Keratinocyte (primary cell): Measurements from ENCODE around the gene FAM117A. TPM values are rescaled to one million over a fixed set of nuclear protein-coding genes. Genes with fewer than 3 reads are reported as not detected.

Source experiments
- DNase-seq: peaks from one replicate; pipeline ENCODE4 v3.0.0-alpha.2; 2011; ENCODE audit warnings: low read depth, missing footprints, low spot score
- FAIRE-seq: peaks from 2 replicates; lab custom pipeline; 2011; peaks lifted over from hg19 to GRCh38; lab: Jason Lieb, UNC
- H2AFZ ChIP-seq: 2 replicates; pipeline ENCODE4 v1.6.0; 2012; ENCODE audit warnings: low read length, control low read depth, inconsistent platforms; ENCODE audit not compliant: control insufficient read depth
- H3K27ac ChIP-seq: 2 replicates; pipeline ENCODE4 v1.5.1; 2011; ENCODE audit warnings: low read length; ENCODE audit not compliant: control insufficient read depth, insufficient read depth
- H3K27me3 ChIP-seq: 3 replicates; pipeline ENCODE4 v1.6.0; 2011; ENCODE audit warnings: low read length; ENCODE audit not compliant: control insufficient read depth, insufficient read depth; ENCODE audit errors: extremely low read depth
- H3K36me3 ChIP-seq, 2 experiments: 2 replicates in 1 of 2; 3 replicates in 1 of 2; pipeline ENCODE4 v1.5.1; 2011; ENCODE audit warnings: low read length in 2 of 2, mild to moderate bottlenecking in 1 of 2; ENCODE audit not compliant: control insufficient read depth in 2 of 2, insufficient read depth in 2 of 2; ENCODE audit errors: extremely low read depth in 1 of 2
- H3K4me1 ChIP-seq: 3 replicates; pipeline ENCODE4 v1.5.1; 2011; ENCODE audit warnings: low read length; ENCODE audit not compliant: control insufficient read depth, insufficient read depth; ENCODE audit errors: extremely low read depth
- H3K4me2 ChIP-seq: 3 replicates; pipeline ENCODE4 v1.6.0; 2011; ENCODE audit warnings: low read depth, low read length; ENCODE audit not compliant: control insufficient read depth, insufficient read depth; ENCODE audit errors: extremely low read depth
- H3K4me3 ChIP-seq, 3 experiments: fragments of 200-600 bp in 1 of 3; sonication (generic) in 1 of 3; 2 replicates in 2 of 3; 3 replicates in 1 of 3; pipeline ENCODE4 v1.5.1; 2011 to 2016; ENCODE audit warnings: low read length in 3 of 3, mild to moderate bottlenecking in 3 of 3, control low read depth in 2 of 3, inconsistent platforms in 1 of 3, low read depth in 1 of 3, mixed read lengths in 1 of 3, mixed run types in 1 of 3, moderate library complexity in 1 of 3; ENCODE audit not compliant: control insufficient read depth in 2 of 3, insufficient read depth in 2 of 3; ENCODE audit errors: extremely low read depth in 1 of 3
- H3K79me2 ChIP-seq: 2 replicates; pipeline ENCODE4 v1.6.0; 2012; ENCODE audit warnings: low read length; ENCODE audit not compliant: control insufficient read depth, insufficient read depth
- H3K9ac ChIP-seq: 3 replicates; pipeline ENCODE4 v1.6.0; 2011; ENCODE audit warnings: low read length; ENCODE audit not compliant: control insufficient read depth, insufficient read depth; ENCODE audit errors: extremely low read depth
- H3K9me1 ChIP-seq: 3 replicates; pipeline ENCODE4 v1.6.0; 2011; ENCODE audit warnings: low read length; ENCODE audit not compliant: control insufficient read depth, insufficient read depth; ENCODE audit errors: extremely low read depth
- H3K9me3 ChIP-seq: 2 replicates; pipeline ENCODE4 v1.5.1; 2012; ENCODE audit warnings: low read depth, low read length; ENCODE audit not compliant: control insufficient read depth
- H4K20me1 ChIP-seq: 3 replicates; pipeline ENCODE4 v1.6.0; 2011; ENCODE audit warnings: low read length; ENCODE audit not compliant: control insufficient read depth, insufficient read depth; ENCODE audit errors: extremely low read depth
- CTCF ChIP-seq, 3 experiments: IDR thresholded peaks in 1 of 3; conservative IDR thresholded peaks in 1 of 3; optimal IDR thresholded peaks in 1 of 3; 2 replicates in 2 of 3; 3 replicates in 1 of 3; pipeline versions ENCODE3 to v1.5.1; 2011; ENCODE audit warnings: low read length in 3 of 3, mild to moderate bottlenecking in 3 of 3, moderate library complexity in 2 of 3, control low read depth in 1 of 3, inconsistent platforms in 1 of 3; ENCODE audit not compliant: insufficient read depth in 2 of 3; ENCODE audit errors: extremely low read depth in 1 of 3
- EZH2 ChIP-seq: IDR thresholded peaks from one replicate; pipeline ENCODE4 v1.6.1; 2012; ENCODE audit warnings: inconsistent platforms, mild to moderate bottlenecking, low read length, moderate library complexity
- dilution Hi-C: fragments of 300-500 bp; cut with MboI; formaldehyde crosslinking; loops from one replicate; pipeline ENCODE4 v1.7.0; 2020; ENCODE audit warnings: low sequenced_read_pairs; ENCODE audit not compliant: extremely low pct_ligation_motif_present
- polyA plus RNA-seq, 5 experiments: library from polyadenylated mRNA; depleted of rRNA in 3 of 5; stranded (reverse) in 3 of 5; stranded (forward) in 1 of 5; unstranded in 1 of 5; fragments of >200 nt; gene quantifications; 1 replicate in 1 of 5; 2 replicates in 3 of 5; 3 replicates in 1 of 5; pipeline versions ENCODE4 v1.2.1 to v1.2.3, GENCODE V29; 2011 to 2012; ENCODE audit warnings: missing spikeins in 2 of 5, low read depth in 1 of 5, low replicate concordance in 1 of 5

Gene FAM117A
- polyA plus RNA-seq, 1 donor (not counting 4 experiments of a cell fraction or from before 2014, with no cell fraction given) = 4.7 TPM

- dilution Hi-C loops = no loop called here
- DNase-seq (no peak), FAIRE-seq (no peak)
- no peaks in the 10 kb centered on the region for H3K27me3 ChIP-seq
- no peak overlapping the region for H3K4me3 ChIP-seq
- no peaks in the 10 kb centered on the region for H4K20me1 ChIP-seq
- H3K9ac ChIP-seq = no peak overlapping the region
- peaks cover 38% of the 10 kb centered on the region for H3K79me2 ChIP-seq
- no peaks in the 10 kb centered on the region for H3K4me1 ChIP-seq
- no peak overlapping the region for H3K27ac ChIP-seq
- no peaks in the 10 kb centered on the region for H3K9me1 ChIP-seq
- no peak overlapping the region for H3K4me2 ChIP-seq
- no peaks in the 10 kb centered on the region for H3K36me3 ChIP-seq
- TF ChIP-seq CTCF (optimal IDR thresholded peaks at IDR 0.05 in 1 of 3, IDR thresholded peaks at IDR 0.05 in 1 of 3, conservative IDR thresholded peaks at IDR 0.05 in 1 of 3; ENCODE audit: extremely low read depth in 1 of 3, insufficient read depth in 2 of 3, low read length in 3 of 3) (no peak), EZH2 (no peak)
- H3K9me3 ChIP-seq = no peaks in the 10 kb centered on the region
- H2AFZ ChIP-seq = no peak overlapping the region
Measured at GRCh38 chr17:49667854-49668253, 96.1 kb downstream of the FAM117A start.

GRCh38 chr17:49664706-49665211 lies 99.2 kb downstream of the FAM117A start:
- Histone ChIP-seq H3K9me1 (no peaks in the 10 kb centered on the region), H2AFZ (no peak overlapping the region), H3K4me3 (no peak overlapping the region), H3K9me3 (no peaks in the 10 kb centered on the region), H3K4me1 (no peaks in the 10 kb centered on the region), H3K36me3 (no peaks in the 10 kb centered on the region), H3K4me2 (no peak overlapping the region), H3K27me3 (no peaks in the 10 kb centered on the region), H3K9ac (no peak overlapping the region), H4K20me1 (no peaks in the 10 kb centered on the region), H3K27ac (no peak overlapping the region), H3K79me2 (peaks cover 22% of the 10 kb centered on the region)
- no peak for FAIRE-seq
- dilution Hi-C loops = no loop called here
- no peak for TF ChIP-seq EZH2
- TF ChIP-seq CTCF (optimal IDR thresholded peaks at IDR 0.05 in 1 of 3, IDR thresholded peaks at IDR 0.05 in 1 of 3, conservative IDR thresholded peaks at IDR 0.05 in 1 of 3; ENCODE audit: extremely low read depth in 1 of 3, insufficient read depth in 2 of 3, low read length in 3 of 3) = no peak
- DNase-seq = no peak

Other genes with a start within 250 kb of the FAM117A start
- gene NXPH3, start 188.3 kb downstream of the FAM117A start, polyA plus RNA-seq = 0.08 to 0.16 TPM (median 0.12 TPM) in 3 replicates
- 24.1 to 27.5 TPM (median 26.0 TPM) in 3 replicates for gene SPOP, start 86.0 kb downstream of the FAM117A start, polyA plus RNA-seq
- 65.7 to 72.3 TPM (median 71.6 TPM) in 3 replicates for gene SLC35B1, start 56.2 kb downstream of the FAM117A start, polyA plus RNA-seq
- 8.0 to 22.8 TPM (median 19.7 TPM) in 3 replicates for gene KAT7, start 24.6 kb upstream of the FAM117A start, polyA plus RNA-seq
- not detected in 3 replicates for gene TAC4, start 83.9 kb upstream of the FAM117A start, polyA plus RNA-seq
- gene DLX4, start 205.1 kb upstream of the FAM117A start, polyA plus RNA-seq = 0.10 to 0.22 TPM (median 0.18 TPM) in 3 replicates
- 0.62 to 0.81 TPM (median 0.72 TPM) in 3 replicates for gene DLX3, start 231.1 kb upstream of the FAM117A start, polyA plus RNA-seq